H9 (cell line): Measurements from ENCODE around the gene BROX. TPM values are rescaled to one million over a fixed set of nuclear protein-coding genes. Genes with fewer than 3 reads are reported as not detected.

Experiments
- DNase-seq: peaks from one replicate; pipeline ENCODE4 v3.0.0-alpha.2; 2017
- H2AFZ ChIP-seq: one replicate; pipeline ENCODE4 v1.6.1; 2013; ENCODE audit warnings: mild to moderate bottlenecking, low read length, control low read depth, moderate library complexity
- H2AK5ac ChIP-seq: 2 replicates; pipeline ENCODE4 v1.6.1; 2013; ENCODE audit warnings: low read length, control low read depth, mixed read lengths; ENCODE audit not compliant: insufficient read length
- H2BK120ac ChIP-seq: one replicate; pipeline ENCODE4 v1.6.1; 2013; ENCODE audit warnings: low read depth, mild to moderate bottlenecking, low read length, control low read depth, inconsistent platforms; ENCODE audit not compliant: poor library complexity, severe bottlenecking
- H2BK12ac ChIP-seq: 2 replicates; pipeline ENCODE4 v1.6.1; 2013; ENCODE audit warnings: low read length, control low read depth, mixed read lengths, low read depth; ENCODE audit not compliant: insufficient read length
- H2BK15ac ChIP-seq: 2 replicates; pipeline ENCODE4 v1.6.1; 2013; ENCODE audit warnings: low read depth, low read length, control low read depth
- H2BK20ac ChIP-seq: one replicate; pipeline ENCODE4 v1.6.1; 2013; ENCODE audit warnings: low read depth, mild to moderate bottlenecking, low read length, control low read depth, inconsistent platforms; ENCODE audit not compliant: poor library complexity, severe bottlenecking
- H2BK5ac ChIP-seq: 2 replicates; pipeline ENCODE4 v1.6.1; 2013; ENCODE audit warnings: low read length, control low read depth, mixed read lengths; ENCODE audit not compliant: insufficient read length
- H3K14ac ChIP-seq: 2 replicates; pipeline ENCODE4 v1.6.1; 2013; ENCODE audit warnings: low read length, control low read depth; ENCODE audit not compliant: insufficient read depth
- H3K18ac ChIP-seq: 2 replicates; pipeline ENCODE4 v1.6.1; 2013; ENCODE audit warnings: low read depth, mild to moderate bottlenecking, mixed read lengths, low read length, control low read depth; ENCODE audit not compliant: insufficient read length
- H3K23ac ChIP-seq: 2 replicates; pipeline ENCODE4 v1.6.1; 2013; ENCODE audit warnings: low read length, control low read depth, mixed read lengths, low read depth; ENCODE audit not compliant: insufficient read length
- H3K23me2 ChIP-seq: 2 replicates; pipeline ENCODE4 v1.6.1; 2013; ENCODE audit warnings: low read depth, mild to moderate bottlenecking, mixed read lengths, low read length, control low read depth; ENCODE audit not compliant: insufficient read length, poor library complexity, severe bottlenecking
- H3K27ac ChIP-seq: 2 replicates; pipeline ENCODE4 v1.5.1; 2013; ENCODE audit warnings: low read length, control low read depth, mixed read lengths, low read depth; ENCODE audit not compliant: insufficient read length
- H3K27me3 ChIP-seq: 2 replicates; pipeline ENCODE4 v1.6.1; 2013; ENCODE audit warnings: low read length, control low read depth, inconsistent platforms; ENCODE audit not compliant: insufficient read depth
- H3K4ac ChIP-seq: 2 replicates; pipeline ENCODE4 v1.6.1; 2013; ENCODE audit warnings: low read depth, mild to moderate bottlenecking, control low read depth, inconsistent platforms, low read length, moderate library complexity
- H3K4me1 ChIP-seq: 2 replicates; pipeline ENCODE4 v1.6.1; 2013; ENCODE audit warnings: low read length, control low read depth, inconsistent platforms; ENCODE audit not compliant: insufficient read depth
- H3K4me2 ChIP-seq: 2 replicates; pipeline ENCODE4 v1.6.1; 2013; ENCODE audit warnings: low read length, control low read depth, mixed read lengths; ENCODE audit not compliant: insufficient read length, insufficient read depth
- H3K56ac ChIP-seq: 2 replicates; pipeline ENCODE4 v1.6.1; 2013; ENCODE audit warnings: low read depth, mild to moderate bottlenecking, mixed read lengths, low read length, control low read depth; ENCODE audit not compliant: insufficient read length
- H3K79me1 ChIP-seq: 2 replicates; pipeline ENCODE4 v1.6.1; 2013; ENCODE audit warnings: low read depth, mild to moderate bottlenecking, moderate library complexity, low read length, control low read depth, inconsistent platforms; ENCODE audit not compliant: insufficient read depth, poor library complexity, severe bottlenecking
- H3K79me2 ChIP-seq: 2 replicates; pipeline ENCODE4 v1.6.1; 2013; ENCODE audit warnings: low read length, control low read depth, inconsistent platforms; ENCODE audit not compliant: insufficient read depth
- H3K9ac ChIP-seq: 2 replicates; pipeline ENCODE4 v1.6.1; 2013; ENCODE audit warnings: low read length, control low read depth, mixed read lengths; ENCODE audit not compliant: insufficient read length; ENCODE audit errors: extremely low read depth
- H3K9me3 ChIP-seq: one replicate; pipeline ENCODE4 v1.6.1; 2013; ENCODE audit warnings: low read depth, low read length, inconsistent platforms; ENCODE audit not compliant: control insufficient read depth
- H3T11ph ChIP-seq: one replicate; pipeline ENCODE4 v1.6.1; 2013; ENCODE audit warnings: mild to moderate bottlenecking, low read length, control low read depth, inconsistent platforms
- H4K20me1 ChIP-seq: one replicate; pipeline ENCODE4 v1.6.1; 2013; ENCODE audit not compliant: control insufficient read depth, insufficient read length, insufficient read depth
- H4K5ac ChIP-seq: 2 replicates; pipeline ENCODE4 v1.6.1; 2013; ENCODE audit warnings: low read depth, mild to moderate bottlenecking, mixed read lengths, low read length, control low read depth; ENCODE audit not compliant: insufficient read length
- H4K8ac ChIP-seq: replicated peaks from 2 replicates; pipeline ENCODE4 v1.6.1; 2013; ENCODE audit warnings: low read length, control low read depth, mixed read lengths, low read depth; ENCODE audit not compliant: insufficient read length
- H4K91ac ChIP-seq: 2 replicates; pipeline ENCODE4 v1.6.1; 2013; ENCODE audit warnings: low read depth, mild to moderate bottlenecking, moderate library complexity, mixed read lengths, low read length, control low read depth; ENCODE audit not compliant: insufficient read length
- H3K27ac Mint-ChIP-seq, 3 experiments: 2 replicates in 2 of 3; 3 replicates in 1 of 3; pipeline ENCODE4 v1.8.0; 2020 to 2021; ENCODE audit warnings: mixed read lengths in 3 of 3, mild to moderate bottlenecking in 1 of 3, moderate library complexity in 1 of 3
- H3K27me3 Mint-ChIP-seq: 2 replicates; pipeline ENCODE4 v1.8.0; 2021; ENCODE audit warnings: low read depth, mild to moderate bottlenecking, moderate library complexity, mixed read lengths
- H3K36me3 Mint-ChIP-seq, 3 experiments: 2 replicates in 2 of 3; 3 replicates in 1 of 3; pipeline ENCODE4 v1.8.0; 2020 to 2021; ENCODE audit warnings: low read depth in 3 of 3, mixed read lengths in 3 of 3; ENCODE audit not compliant: insufficient read depth in 1 of 3
- H3K4me1 Mint-ChIP-seq, 2 experiments: 2 replicates each; pipeline ENCODE4 v1.8.0; 2020; ENCODE audit warnings: mixed read lengths in 2 of 2
- H3K4me3 Mint-ChIP-seq, 2 experiments: 2 replicates in 1 of 2; 3 replicates in 1 of 2; pipeline ENCODE4 v1.8.0; 2020 to 2021; ENCODE audit warnings: mild to moderate bottlenecking in 2 of 2, mixed read lengths in 2 of 2, moderate library complexity in 1 of 2
- H3K9me3 Mint-ChIP-seq, 2 experiments: 2 replicates in 1 of 2; 3 replicates in 1 of 2; pipeline ENCODE4 v1.8.0; 2020; ENCODE audit warnings: mild to moderate bottlenecking in 2 of 2, mixed read lengths in 2 of 2, moderate library complexity in 1 of 2
- CTCF ChIP-seq: fragments of 200-600 bp; sonication (generic); conservative IDR thresholded peaks from 3 replicates; pipeline ENCODE4 v1.8.0; 2021; ENCODE audit warnings: antibody characterized with exemption, mild to moderate bottlenecking
- WGBS: extraction: QIAGEN DNeasy Blood & Tissue Kit; methylation state at CpG from one replicate; pipeline ENCODE4 v1.1.7; 2013; ENCODE audit warnings: missing lambda C conversion rate, low lambda C conversion rate, mixed read lengths; ENCODE audit not compliant: insufficient read length; ENCODE audit errors: extremely low coverage; 5-methylcytosine and 5-hydroxymethylcytosine counted together
- total RNA-seq: library from RNA; stranded (reverse); gene quantifications from 2 replicates; pipeline ENCODE4 v1.2.1, GENCODE V29; 2021

Gene BROX
- total RNA-seq, 1 experiment from 2014 or later, result 27.8 TPM

- H3T11ph ChIP-seq, result no peak overlapping the region
- no peaks in the 10 kb centered on the region for H3K4me1 ChIP-seq
- H3K23me2 ChIP-seq, result peaks cover 5% of the 10 kb centered on the region
- H4K20me1 ChIP-seq, result no peaks in the 10 kb centered on the region
- H3K23ac ChIP-seq, result no peak overlapping the region
- H3K79me1 ChIP-seq, result peaks cover 2% of the 10 kb centered on the region
- Mint-ChIP-seq H3K9me3 (peaks cover 0 to 14% of the 10 kb centered on the region in 2 experiments), H3K27ac (peak overlapping the region in 2 of 3 experiments; percentile 2 to 20; a peak in 2 of 7 replicates), H3K4me3 (peak overlapping the region; percentile 19 to 88; a peak in 3 of 5 replicates), H3K27me3 (no peaks in the 10 kb centered on the region), H3K36me3 (peaks cover 16 to 31% (median 21%) of the 10 kb centered on the region in 3 experiments), H3K4me1 (peaks cover 14 to 15% of the 10 kb centered on the region in 2 experiments)
- H3K27me3 ChIP-seq, result no peaks in the 10 kb centered on the region
- no peak overlapping the region for H2AK5ac ChIP-seq
- H2BK15ac ChIP-seq, result no peak overlapping the region
- no peak for TF ChIP-seq CTCF
- DNase-seq, result no peak
- H3K9me3 ChIP-seq, result no peaks in the 10 kb centered on the region
- H2BK120ac ChIP-seq, result no peak overlapping the region
- no peak overlapping the region for H3K18ac ChIP-seq
- H2AFZ ChIP-seq, result no peak overlapping the region
- H4K5ac ChIP-seq, result no peak overlapping the region
- no peak overlapping the region for H4K91ac ChIP-seq
- H4K8ac ChIP-seq, result no peak overlapping the region
- no peak overlapping the region for H3K27ac ChIP-seq
- H3K56ac ChIP-seq, result no peak overlapping the region
- H2BK20ac ChIP-seq, result no peak overlapping the region
- no peak overlapping the region for H3K9ac ChIP-seq
- H2BK12ac ChIP-seq, result no peak overlapping the region
- WGBS, result no CpG with 5 or more reads among the region's 5 CpGs
- H3K4ac ChIP-seq, result no peak overlapping the region
- H3K79me2 ChIP-seq, result peaks cover 10% of the 10 kb centered on the region; the same call in 1 of the 2 replicates
- no peak overlapping the region for H2BK5ac ChIP-seq
- H3K14ac ChIP-seq, result no peak overlapping the region
- H3K4me2 ChIP-seq, result no peak overlapping the region
Observed at GRCh38 chr1:222709700-222710153, 2.6 kb upstream of the BROX start.
